Breast epithelium (tissue), 4 donors: ENCODE measurements around the gene CREB3L4. TPM values are rescaled to one million over a fixed set of nuclear protein-coding genes. Genes with fewer than 3 reads are reported as not detected.

Source experiments
- DNase-seq, 2 donors: peaks; one replicate each; pipeline ENCODE4 v3.0.0-alpha.2; 2019; ENCODE audit warnings: low spot score in 2 of 2
- H3K27ac ChIP-seq, 2 donors: fragments of 200-600 bp; sonication (generic) in 1 of 2; one replicate each; pipeline ENCODE4 v1.5.1; 2016 to 2019; ENCODE audit warnings: mild to moderate bottlenecking in 1 of 2
- H3K27me3 ChIP-seq, 2 donors: fragments of 200-600 bp; sonication (generic) in 1 of 2; one replicate each; pipeline versions ENCODE4 v1.5.1 to v1.6.0; 2017 to 2019; ENCODE audit warnings: control low read depth in 1 of 2, mild to moderate bottlenecking in 1 of 2
- H3K36me3 ChIP-seq: fragments of 200-600 bp; one replicate; pipeline ENCODE4 v1.5.1; 2019
- H3K4me1 ChIP-seq, 2 donors: fragments of 200-600 bp; sonication (generic); one replicate each; pipeline ENCODE4 v1.5.1; 2016 to 2019; ENCODE audit warnings: control low read depth in 1 of 2
- H3K4me3 ChIP-seq, 3 donors: fragments of 200-600 bp; sonication (generic); 1 replicate in 2 of 3; 2 replicates in 1 of 3; pipeline ENCODE4 v1.5.1; 2016 to 2019; ENCODE audit warnings: mild to moderate bottlenecking in 3 of 3, moderate library complexity in 2 of 3
- H3K9me3 ChIP-seq, 2 donors: fragments of 200-600 bp; sonication (generic) in 1 of 2; one replicate each; pipeline ENCODE4 v1.5.1; 2016 to 2019; ENCODE audit warnings: control low read depth in 1 of 2
- POLR2A ChIP-seq: fragments of 450-650 bp; IDR thresholded peaks from one replicate; pipeline ENCODE4 v1.6.1; 2016; ENCODE audit warnings: antibody characterized with exemption, mild to moderate bottlenecking, moderate library complexity
- POLR2AphosphoS5 ChIP-seq, 3 donors: sonication (generic); formaldehyde crosslinking; IDR thresholded peaks; one replicate each; pipeline ENCODE4 v1.6.1; 2017; ENCODE audit warnings: antibody characterized with exemption in 3 of 3
- intact Hi-C: fragments of 100-400 bp; cut with DNase I; formaldehyde crosslinking; loops from one replicate; pipeline ENCODE4 v1.15.1; 2023; ENCODE audit warnings: low total_unique reads
- total RNA-seq, 3 donors: library from RNA; depleted of rRNA; stranded (reverse); fragments of >200 nt; gene quantifications; one replicate each; pipeline ENCODE4 v1.1.0, GENCODE V29; 2016
- TF ChIP-seq, protein P1 (sequence below), 3 donors: fragments of 450-650 bp; IDR thresholded peaks; one replicate each; pipeline ENCODE4 v1.5.1; 2016 to 2017; ENCODE audit warnings: antibody characterized with exemption in 3 of 3, mild to moderate bottlenecking in 3 of 3, moderate library complexity in 3 of 3

The CREB3L4 gene
- total RNA-seq, 3 donors from 2014 or later: 10.6 to 80.5 (median 65.2) TPM

GRCh38 chr1:153963850-153964331, 3.8 kb upstream of the CREB3L4 start:
- Histone ChIP-seq H3K27ac (peak overlapping the region; percentile 95 to 98), H3K4me3 (peak overlapping the region; percentile 59 to 85 (median 63)), H3K9me3 (no peaks in the 10 kb centered on the region), H3K36me3 (no peaks in the 10 kb centered on the region), H3K4me1 (peaks cover 0 to 20% of the 10 kb centered on the region in 2 donors), H3K27me3 (no peaks in the 10 kb centered on the region)
- intact Hi-C loops: no loop called here
- TF ChIP-seq POLR2AphosphoS5 (IDR thresholded peaks at IDR 0.05) (no peak), POLR2A (no peak)
- TF ChIP-seq, protein P1, sequence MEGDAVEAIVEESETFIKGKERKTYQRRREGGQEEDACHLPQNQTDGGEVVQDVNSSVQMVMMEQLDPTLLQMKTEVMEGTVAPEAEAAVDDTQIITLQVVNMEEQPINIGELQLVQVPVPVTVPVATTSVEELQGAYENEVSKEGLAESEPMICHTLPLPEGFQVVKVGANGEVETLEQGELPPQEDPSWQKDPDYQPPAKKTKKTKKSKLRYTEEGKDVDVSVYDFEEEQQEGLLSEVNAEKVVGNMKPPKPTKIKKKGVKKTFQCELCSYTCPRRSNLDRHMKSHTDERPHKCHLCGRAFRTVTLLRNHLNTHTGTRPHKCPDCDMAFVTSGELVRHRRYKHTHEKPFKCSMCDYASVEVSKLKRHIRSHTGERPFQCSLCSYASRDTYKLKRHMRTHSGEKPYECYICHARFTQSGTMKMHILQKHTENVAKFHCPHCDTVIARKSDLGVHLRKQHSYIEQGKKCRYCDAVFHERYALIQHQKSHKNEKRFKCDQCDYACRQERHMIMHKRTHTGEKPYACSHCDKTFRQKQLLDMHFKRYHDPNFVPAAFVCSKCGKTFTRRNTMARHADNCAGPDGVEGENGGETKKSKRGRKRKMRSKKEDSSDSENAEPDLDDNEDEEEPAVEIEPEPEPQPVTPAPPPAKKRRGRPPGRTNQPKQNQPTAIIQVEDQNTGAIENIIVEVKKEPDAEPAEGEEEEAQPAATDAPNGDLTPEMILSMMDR (IDR thresholded peaks at IDR 0.05): peak in 1 of 3 donors; percentile 4
- peak; percentile 70 to 86 for DNase-seq

DNA sequence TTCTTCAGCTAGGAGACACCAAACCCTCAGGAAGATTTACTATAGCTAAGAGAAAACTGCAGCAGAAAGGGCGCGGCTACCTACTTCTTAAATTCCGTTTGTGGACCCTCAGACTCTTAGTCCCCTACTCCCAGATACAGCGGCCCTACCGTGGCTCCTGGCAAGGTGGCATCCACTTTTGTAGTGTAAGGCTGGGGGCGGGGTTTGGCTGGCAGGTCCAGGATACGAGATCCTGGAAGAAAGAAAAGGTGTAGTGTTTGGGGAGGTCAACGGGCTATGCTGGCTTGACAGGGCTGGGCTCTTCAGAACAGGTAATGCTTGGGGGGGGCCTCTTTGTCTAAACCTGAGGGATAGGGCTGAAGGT, 280 bp downstream of the CREB3L4 start:
- H3K4me1 ChIP-seq: peaks cover 0 to 18% of the 10 kb centered on the region in 2 donors
- intact Hi-C loops: no loop called here
- H3K27me3 ChIP-seq: no peaks in the 10 kb centered on the region
- H3K36me3 ChIP-seq: no peaks in the 10 kb centered on the region
- H3K27ac ChIP-seq: peak overlapping the region; percentile 83 to 88
- peak overlapping the region; percentile 58 to 72 (median 66) for H3K4me3 ChIP-seq
- H3K9me3 ChIP-seq: no peaks in the 10 kb centered on the region
- peak; percentile 72 to 85 for DNase-seq
- TF ChIP-seq POLR2AphosphoS5 (IDR thresholded peaks at IDR 0.05): no peak
- TF ChIP-seq POLR2A: peak; percentile 31

GRCh38 chr1:153968408-153968807, 706 bp downstream of the CREB3L4 start:
- Histone ChIP-seq H3K27me3 (no peaks in the 10 kb centered on the region), H3K9me3 (no peaks in the 10 kb centered on the region), H3K36me3 (no peaks in the 10 kb centered on the region), H3K4me3 (peak overlapping the region; percentile 58 to 72 (median 66)), H3K4me1 (peaks cover 0 to 18% of the 10 kb centered on the region in 2 donors), H3K27ac (peak overlapping the region; percentile 83 to 88)
- TF ChIP-seq, protein P1 (IDR thresholded peaks at IDR 0.05): no peak
- no peak for TF ChIP-seq POLR2A
- no peak for TF ChIP-seq POLR2AphosphoS5 (IDR thresholded peaks at IDR 0.05)
- no peak for DNase-seq
- intact Hi-C loops: no loop called here

GRCh38 chr1:153968972-153969371, 1.3 kb downstream of the CREB3L4 start:
- peak overlapping the region; percentile 83 to 88 for H3K27ac ChIP-seq
- intact Hi-C loops: no loop called here

GRCh38 chr1:153970346-153970745, 2.6 kb downstream of the CREB3L4 start:
- DNase-seq: no peak
- Histone ChIP-seq H3K27ac (no peak overlapping the region), H3K4me1 (peaks cover 0 to 18% of the 10 kb centered on the region in 2 donors), H3K36me3 (no peaks in the 10 kb centered on the region), H3K27me3 (no peaks in the 10 kb centered on the region), H3K9me3 (no peaks in the 10 kb centered on the region), H3K4me3 (no peak overlapping the region)
- intact Hi-C loops: loop anchor here (10.0 kb wide), 1 partner anchor 176 kb away; no protein-coding TSS in a partner anchor
- TF ChIP-seq POLR2AphosphoS5 (IDR thresholded peaks at IDR 0.05) (no peak), POLR2A (no peak)
- TF ChIP-seq, protein P1 (IDR thresholded peaks at IDR 0.05): no peak

More at GRCh38 chr1:153968972-153969371, 1.3 kb downstream of the CREB3L4 start:
- Histone ChIP-seq H3K27me3 (no peaks in the 10 kb centered on the region), H3K36me3 (no peaks in the 10 kb centered on the region), H3K4me3 (peak overlapping the region in 2 of 3 donors; percentile 66 to 72), H3K9me3 (no peaks in the 10 kb centered on the region), H3K4me1 (peaks cover 0 to 18% of the 10 kb centered on the region in 2 donors)
- no peak for TF ChIP-seq POLR2A
- DNase-seq: no peak

GRCh38 chr1:153973071-153973470, 5.4 kb downstream of the CREB3L4 start:
- DNase-seq: no peak
- no peak for TF ChIP-seq POLR2AphosphoS5 (IDR thresholded peaks at IDR 0.05)
- TF ChIP-seq POLR2A: no peak
- TF ChIP-seq, protein P1 (IDR thresholded peaks at IDR 0.05): no peak
- no peaks in the 10 kb centered on the region for H3K9me3 ChIP-seq
- no peaks in the 10 kb centered on the region for H3K36me3 ChIP-seq
- H3K4me3 ChIP-seq: no peak overlapping the region
- no peak overlapping the region for H3K27ac ChIP-seq
- H3K4me1 ChIP-seq: peaks cover 5 to 10% of the 10 kb centered on the region in 2 donors
- H3K27me3 ChIP-seq: no peaks in the 10 kb centered on the region
- intact Hi-C loops: loop anchor here (10.0 kb wide), 1 partner anchor 178 kb away; no protein-coding TSS in a partner anchor
